Astrocyte (in vitro differentiated cells and primary cell): ENCODE data around the gene PPP2R5A. TPM values are rescaled to one million over a fixed set of nuclear protein-coding genes. Genes with fewer than 3 reads are reported as not detected.
A peak's percentile ranks its signal among the peaks of the same experiment; 100 is the strongest.
"Not testable (repeated sequence)": the region's sequence is repeated elsewhere in the genome, so short reads cannot be mapped to it uniquely, and the experiment has no call there.

Source experiments
- DNase-seq: peaks from one replicate; pipeline ENCODE4 v3.0.0-alpha.2; 2010; ENCODE audit warnings: low read depth
- FAIRE-seq: peaks from 2 replicates; lab custom pipeline; 2011; peaks lifted over from hg19 to GRCh38; lab: Jason Lieb, UNC
- H2AFZ ChIP-seq: 2 replicates; pipeline ENCODE4 v1.6.0; 2012; ENCODE audit warnings: low read depth, low read length, inconsistent platforms
- H3K27ac ChIP-seq: 2 replicates; pipeline ENCODE4 v1.5.1; 2011; ENCODE audit warnings: low read depth, low read length, inconsistent platforms
- H3K27me3 ChIP-seq: 2 replicates; pipeline ENCODE4 v1.6.0; 2011; ENCODE audit warnings: low read length, inconsistent platforms; ENCODE audit not compliant: insufficient read depth
- H3K36me3 ChIP-seq: 2 replicates; pipeline ENCODE4 v1.5.1; 2011; ENCODE audit warnings: low read length, inconsistent platforms; ENCODE audit not compliant: insufficient read depth
- H3K4me1 ChIP-seq: 2 replicates; pipeline ENCODE4 v1.5.1; 2011; ENCODE audit warnings: low read length, inconsistent platforms; ENCODE audit not compliant: insufficient read depth
- H3K4me2 ChIP-seq: 2 replicates; pipeline ENCODE4 v1.6.0; 2012; ENCODE audit warnings: low read length, inconsistent platforms
- H3K4me3 ChIP-seq: 2 replicates; pipeline ENCODE4 v1.5.1; 2011; ENCODE audit warnings: low read depth, mild to moderate bottlenecking, low read length, inconsistent platforms; ENCODE audit not compliant: insufficient read depth
- H3K79me2 ChIP-seq: 2 replicates; pipeline ENCODE4 v1.6.0; 2012; ENCODE audit warnings: mild to moderate bottlenecking, low read length, inconsistent platforms; ENCODE audit not compliant: insufficient read depth
- H3K9ac ChIP-seq: 2 replicates; pipeline ENCODE4 v1.6.0; 2012; ENCODE audit warnings: mild to moderate bottlenecking, low read length, inconsistent platforms
- H3K9me3 ChIP-seq: 2 replicates; pipeline ENCODE4 v1.5.1; 2012; ENCODE audit warnings: low read depth, mild to moderate bottlenecking, low read length, inconsistent platforms; ENCODE audit not compliant: insufficient read depth
- H4K20me1 ChIP-seq: 2 replicates; pipeline ENCODE4 v1.6.0; 2012; ENCODE audit warnings: low read length, inconsistent platforms; ENCODE audit not compliant: insufficient read depth
- H3K27ac Mint-ChIP-seq: one replicate; pipeline ENCODE4 v1.8.0; 2021; ENCODE audit warnings: mild to moderate bottlenecking, mixed read lengths; ENCODE audit not compliant: unreplicated experiment
- H3K27me3 Mint-ChIP-seq: one replicate; pipeline ENCODE4 v1.8.0; 2021; ENCODE audit warnings: low read depth, mixed read lengths; ENCODE audit not compliant: unreplicated experiment
- H3K36me3 Mint-ChIP-seq: one replicate; pipeline ENCODE4 v1.8.0; 2021; ENCODE audit warnings: low read depth, mixed read lengths; ENCODE audit not compliant: unreplicated experiment
- H3K4me1 Mint-ChIP-seq: one replicate; pipeline ENCODE4 v1.8.0; 2021; ENCODE audit warnings: low read depth, mixed read lengths; ENCODE audit not compliant: unreplicated experiment
- H3K4me3 Mint-ChIP-seq: one replicate; pipeline ENCODE4 v1.8.0; 2021; ENCODE audit warnings: mild to moderate bottlenecking, moderate library complexity, mixed read lengths; ENCODE audit not compliant: unreplicated experiment
- H3K9me3 Mint-ChIP-seq: one replicate; pipeline ENCODE4 v1.8.0; 2021; ENCODE audit warnings: mild to moderate bottlenecking, mixed read lengths; ENCODE audit not compliant: unreplicated experiment
- CTCF ChIP-seq: IDR thresholded peaks from 2 replicates; pipeline ENCODE4 v1.5.1; 2011; ENCODE audit warnings: low read depth, mild to moderate bottlenecking, inconsistent platforms, low read length, moderate library complexity; ENCODE audit not compliant: insufficient read depth
- EZH2 ChIP-seq: IDR thresholded peaks from 2 replicates; pipeline ENCODE4 v1.6.1; 2012; ENCODE audit warnings: mild to moderate bottlenecking, low read length, inconsistent platforms; ENCODE audit not compliant: insufficient read depth
- total RNA-seq: library from RNA; stranded (reverse); gene quantifications from 2 replicates; pipeline ENCODE4 v1.2.1, GENCODE V29; 2021

Gene PPP2R5A
- total RNA-seq, 1 donor from 2014 or later: 13.2 TPM

- no peaks in the 10 kb centered on the region for H3K9me3 ChIP-seq
- TF ChIP-seq CTCF: no peak
- no peak for TF ChIP-seq EZH2
- peaks cover 42% of the 10 kb centered on the region for H4K20me1 ChIP-seq
- H3K79me2 ChIP-seq: peaks cover 29% of the 10 kb centered on the region
- peak overlapping the region; percentile 86 for H3K9ac ChIP-seq
- H3K4me1 Mint-ChIP-seq: peaks cover 15% of the 10 kb centered on the region
- peak overlapping the region; percentile 100 for H3K4me2 ChIP-seq
- H3K4me3 ChIP-seq: peak overlapping the region; percentile 92
- no peaks in the 10 kb centered on the region for H3K36me3 ChIP-seq
- no peaks in the 10 kb centered on the region for H3K36me3 Mint-ChIP-seq
- peaks cover 30% of the 10 kb centered on the region for H3K4me1 ChIP-seq
- peak overlapping the region; percentile 84 for H3K27ac Mint-ChIP-seq
- H2AFZ ChIP-seq: peak overlapping the region; percentile 93
- no peaks in the 10 kb centered on the region for H3K27me3 Mint-ChIP-seq
- FAIRE-seq (no peak), DNase-seq (peak; percentile 18)
- H3K9me3 Mint-ChIP-seq: no peaks in the 10 kb centered on the region
- peak overlapping the region; percentile 98 for H3K4me3 Mint-ChIP-seq
- H3K27me3 ChIP-seq: no peaks in the 10 kb centered on the region
- H3K27ac ChIP-seq: peak overlapping the region; percentile 85
Measured at GRCh38 chr1:212286556-212287131, 1.4 kb downstream of the PPP2R5A start.

- Mint-ChIP-seq H3K9me3 (no peaks in the 10 kb centered on the region), H3K36me3 (no peaks in the 10 kb centered on the region), H3K4me1 (peaks cover 15% of the 10 kb centered on the region), H3K4me3 (peak overlapping the region; percentile 98), H3K27me3 (no peaks in the 10 kb centered on the region), H3K27ac (peak overlapping the region; percentile 3)
- Histone ChIP-seq H3K9ac (peak overlapping the region; percentile 86), H3K27me3 (no peaks in the 10 kb centered on the region), H4K20me1 (peaks cover 50% of the 10 kb centered on the region), H3K36me3 (no peaks in the 10 kb centered on the region), H3K4me2 (peak overlapping the region; percentile 100), H3K4me1 (peaks cover 30% of the 10 kb centered on the region), H3K4me3 (peak overlapping the region; percentile 92), H3K79me2 (peaks cover 36% of the 10 kb centered on the region), H3K9me3 (no peaks in the 10 kb centered on the region), H3K27ac (no peak overlapping the region), H2AFZ (no peak overlapping the region)
- FAIRE-seq (no peak), DNase-seq (no peak)
- TF ChIP-seq EZH2: no peak
- no peak for TF ChIP-seq CTCF
Measured at GRCh38 chr1:212287261-212287895, 2.2 kb downstream of the PPP2R5A start.

- DNase-seq, H3K9me3 ChIP-seq, H3K9me3 Mint-ChIP-seq, H3K27ac ChIP-seq, FAIRE-seq, H3K36me3 Mint-ChIP-seq, H3K27ac Mint-ChIP-seq, H3K9ac ChIP-seq, H2AFZ ChIP-seq, H3K27me3 ChIP-seq, H3K36me3 ChIP-seq, H3K4me3 ChIP-seq, H3K27me3 Mint-ChIP-seq: not testable (repeated sequence)
- H4K20me1 ChIP-seq: peaks cover 53% of the 10 kb centered on the region
- peaks cover 42% of the 10 kb centered on the region for H3K79me2 ChIP-seq
- peak overlapping the region; percentile 34 for H3K4me2 ChIP-seq
- Mint-ChIP-seq H3K4me3 (peak overlapping the region; percentile 69), H3K4me1 (peaks cover 15% of the 10 kb centered on the region)
- H3K4me1 ChIP-seq: peaks cover 30% of the 10 kb centered on the region
Measured at GRCh38 chr1:212287995-212288394, 2.8 kb downstream of the PPP2R5A start.
